HL-60 (cell line): ENCODE measurements around the gene PLPP2.

Source experiments
- POLR2AphosphoS5 ChIP-seq: IDR thresholded peaks from 2 replicates; pipeline ENCODE4 v1.6.1; 2012; ENCODE audit warnings: low read depth
- TF ChIP-seq, protein P1 (sequence below): IDR thresholded peaks from one replicate; pipeline ENCODE4 v1.5.1; 2011; ENCODE audit warnings: low read length, control low read depth, inconsistent platforms; ENCODE audit not compliant: insufficient read depth
- TF ChIP-seq, protein P2 (sequence below): IDR thresholded peaks from 2 replicates; pipeline ENCODE4 v1.6.1; 2012; ENCODE audit warnings: low read depth; ENCODE audit not compliant: insufficient replicate concordance

DNA sequence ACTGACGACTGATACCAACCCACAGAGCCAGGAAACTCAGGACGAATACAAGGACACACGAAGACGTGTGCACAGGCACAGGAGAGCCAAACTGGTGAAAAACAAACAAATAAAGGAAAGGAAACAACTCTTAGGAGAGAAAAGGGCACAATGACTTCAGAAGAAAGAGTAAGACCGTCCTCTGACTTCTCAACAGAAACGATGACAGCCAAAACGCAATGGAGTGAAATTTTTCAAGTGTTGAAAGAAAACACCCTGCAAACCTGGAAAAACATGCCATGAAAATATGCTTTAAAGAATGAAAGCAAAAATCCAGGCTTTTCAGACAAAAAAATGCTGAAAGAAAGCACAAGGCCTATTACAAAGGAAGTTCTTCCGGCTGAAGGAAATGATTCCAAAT lies 24.6 kb upstream of the PLPP2 start:
- TF ChIP-seq, protein P1, sequence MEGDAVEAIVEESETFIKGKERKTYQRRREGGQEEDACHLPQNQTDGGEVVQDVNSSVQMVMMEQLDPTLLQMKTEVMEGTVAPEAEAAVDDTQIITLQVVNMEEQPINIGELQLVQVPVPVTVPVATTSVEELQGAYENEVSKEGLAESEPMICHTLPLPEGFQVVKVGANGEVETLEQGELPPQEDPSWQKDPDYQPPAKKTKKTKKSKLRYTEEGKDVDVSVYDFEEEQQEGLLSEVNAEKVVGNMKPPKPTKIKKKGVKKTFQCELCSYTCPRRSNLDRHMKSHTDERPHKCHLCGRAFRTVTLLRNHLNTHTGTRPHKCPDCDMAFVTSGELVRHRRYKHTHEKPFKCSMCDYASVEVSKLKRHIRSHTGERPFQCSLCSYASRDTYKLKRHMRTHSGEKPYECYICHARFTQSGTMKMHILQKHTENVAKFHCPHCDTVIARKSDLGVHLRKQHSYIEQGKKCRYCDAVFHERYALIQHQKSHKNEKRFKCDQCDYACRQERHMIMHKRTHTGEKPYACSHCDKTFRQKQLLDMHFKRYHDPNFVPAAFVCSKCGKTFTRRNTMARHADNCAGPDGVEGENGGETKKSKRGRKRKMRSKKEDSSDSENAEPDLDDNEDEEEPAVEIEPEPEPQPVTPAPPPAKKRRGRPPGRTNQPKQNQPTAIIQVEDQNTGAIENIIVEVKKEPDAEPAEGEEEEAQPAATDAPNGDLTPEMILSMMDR, result no peak
- TF ChIP-seq, protein P2, sequence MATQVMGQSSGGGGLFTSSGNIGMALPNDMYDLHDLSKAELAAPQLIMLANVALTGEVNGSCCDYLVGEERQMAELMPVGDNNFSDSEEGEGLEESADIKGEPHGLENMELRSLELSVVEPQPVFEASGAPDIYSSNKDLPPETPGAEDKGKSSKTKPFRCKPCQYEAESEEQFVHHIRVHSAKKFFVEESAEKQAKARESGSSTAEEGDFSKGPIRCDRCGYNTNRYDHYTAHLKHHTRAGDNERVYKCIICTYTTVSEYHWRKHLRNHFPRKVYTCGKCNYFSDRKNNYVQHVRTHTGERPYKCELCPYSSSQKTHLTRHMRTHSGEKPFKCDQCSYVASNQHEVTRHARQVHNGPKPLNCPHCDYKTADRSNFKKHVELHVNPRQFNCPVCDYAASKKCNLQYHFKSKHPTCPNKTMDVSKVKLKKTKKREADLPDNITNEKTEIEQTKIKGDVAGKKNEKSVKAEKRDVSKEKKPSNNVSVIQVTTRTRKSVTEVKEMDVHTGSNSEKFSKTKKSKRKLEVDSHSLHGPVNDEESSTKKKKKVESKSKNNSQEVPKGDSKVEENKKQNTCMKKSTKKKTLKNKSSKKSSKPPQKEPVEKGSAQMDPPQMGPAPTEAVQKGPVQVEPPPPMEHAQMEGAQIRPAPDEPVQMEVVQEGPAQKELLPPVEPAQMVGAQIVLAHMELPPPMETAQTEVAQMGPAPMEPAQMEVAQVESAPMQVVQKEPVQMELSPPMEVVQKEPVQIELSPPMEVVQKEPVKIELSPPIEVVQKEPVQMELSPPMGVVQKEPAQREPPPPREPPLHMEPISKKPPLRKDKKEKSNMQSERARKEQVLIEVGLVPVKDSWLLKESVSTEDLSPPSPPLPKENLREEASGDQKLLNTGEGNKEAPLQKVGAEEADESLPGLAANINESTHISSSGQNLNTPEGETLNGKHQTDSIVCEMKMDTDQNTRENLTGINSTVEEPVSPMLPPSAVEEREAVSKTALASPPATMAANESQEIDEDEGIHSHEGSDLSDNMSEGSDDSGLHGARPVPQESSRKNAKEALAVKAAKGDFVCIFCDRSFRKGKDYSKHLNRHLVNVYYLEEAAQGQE, result no peak
- TF ChIP-seq POLR2AphosphoS5, result no peak
